MCF 10A (cell line): ENCODE results near the gene SIM2. TPM values are rescaled to one million over a fixed set of nuclear protein-coding genes. Genes with fewer than 3 reads are reported as not detected.

Source experiments
- BruUV-seq: library from RNA; stranded (reverse); fragments of 400-500 nt; replicated peaks from 2 replicates; lab custom pipeline; 2021; lab: Mats Ljungman, UMichigan
- CTCF ChIA-PET: fragments of 300-600 bp; sonication (Branson Sonifier 250); formaldehyde crosslinking; extraction: SDS; loops from one replicate; lab custom pipeline; 2021; ENCODE audit warnings: antibody characterized with exemption, inconsistent platforms; lab: Yijun Ruan, JAX
- POLR2A ChIA-PET: fragments of 300-600, 350-650 bp; sonication (Branson Sonifier 250); formaldehyde crosslinking; extraction: SDS; loops from one replicate; lab custom pipeline; 2020; ENCODE audit warnings: antibody characterized with exemption, inconsistent platforms; lab: Yijun Ruan, JAX
- DNase-seq: peaks from one replicate; pipeline ENCODE4 v3.0.0-alpha.2; 2018; ENCODE audit not compliant: unreplicated experiment
- H3K27ac Mint-ChIP-seq: one replicate; pipeline ENCODE4 v1.8.0; 2022; ENCODE audit warnings: mild to moderate bottlenecking, low read depth, mixed read lengths; ENCODE audit not compliant: unreplicated experiment
- H3K27me3 Mint-ChIP-seq: one replicate; pipeline ENCODE4 v1.8.0; 2022; ENCODE audit warnings: mixed read lengths; ENCODE audit not compliant: insufficient read depth, unreplicated experiment
- H3K36me3 Mint-ChIP-seq: one replicate; pipeline ENCODE4 v1.8.0; 2022; ENCODE audit warnings: mild to moderate bottlenecking, moderate library complexity, mixed read lengths; ENCODE audit not compliant: insufficient read depth, unreplicated experiment
- H3K4me1 Mint-ChIP-seq: one replicate; pipeline ENCODE4 v1.8.0; 2022; ENCODE audit warnings: mixed read lengths; ENCODE audit not compliant: insufficient read depth, unreplicated experiment
- H3K4me3 Mint-ChIP-seq: one replicate; pipeline ENCODE4 v1.8.0; 2022; ENCODE audit warnings: mild to moderate bottlenecking, moderate library complexity, mixed read lengths; ENCODE audit not compliant: unreplicated experiment
- H3K9me3 Mint-ChIP-seq: one replicate; pipeline ENCODE4 v1.8.0; 2022; ENCODE audit warnings: mixed read lengths; ENCODE audit not compliant: unreplicated experiment
- CTCF ChIP-seq: fragments of 200-600 bp; IDR thresholded peaks from one replicate; pipeline ENCODE4 v1.8.0; 2022; ENCODE audit warnings: antibody characterized with exemption, mild to moderate bottlenecking; ENCODE audit not compliant: unreplicated experiment
- intact Hi-C: fragments of 100-400 bp; cut with micrococcal nuclease; formaldehyde crosslinking; loops from 2 replicates; pipeline ENCODE4 v1.14.1; 2022
- total RNA-seq: library from RNA; stranded (reverse); gene quantifications from 2 replicates; pipeline ENCODE4 v1.2.3, GENCODE V29; 2022

SIM2 gene
- total RNA-seq, 1 experiment from 2014 or later = 14.4 TPM

DNA sequence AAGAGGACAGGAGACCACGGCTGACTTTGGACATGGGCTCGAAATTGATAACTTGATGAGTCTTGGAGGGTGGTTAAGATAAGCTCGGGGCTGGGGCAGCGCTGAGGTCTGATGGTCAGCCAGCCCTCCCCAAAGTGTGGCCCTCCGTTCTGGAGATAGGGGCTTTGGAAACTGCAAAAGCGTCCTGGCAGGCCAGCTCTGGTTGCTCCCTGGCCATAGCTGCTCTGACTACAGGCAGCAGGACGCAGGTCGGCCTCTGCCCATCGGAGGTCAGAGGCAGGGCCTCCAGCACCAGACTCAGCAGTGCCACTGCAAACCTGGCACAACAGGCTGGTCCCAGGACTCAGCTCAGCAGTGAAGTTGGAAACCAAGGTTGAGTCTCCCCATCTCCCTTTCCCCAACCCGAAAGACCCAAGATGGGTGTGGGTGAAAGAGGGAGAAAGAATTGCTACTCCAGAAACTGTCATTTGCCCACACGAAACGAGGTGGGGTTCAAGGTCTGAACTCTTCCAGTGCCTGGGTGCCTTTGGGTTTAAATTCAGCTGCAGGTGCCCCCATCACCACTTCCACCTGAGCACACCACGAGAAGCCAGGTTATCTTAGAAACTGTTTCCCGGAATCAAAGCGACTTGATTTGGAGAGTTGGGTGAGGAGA, 4.8 kb downstream of the SIM2 start:
- CTCF ChIA-PET = no interaction called here
- Mint-ChIP-seq H3K27ac (no peak overlapping the region), H3K9me3 (no peaks in the 10 kb centered on the region), H3K4me1 (peaks cover 13% of the 10 kb centered on the region), H3K27me3 (no peaks in the 10 kb centered on the region), H3K36me3 (no peaks in the 10 kb centered on the region), H3K4me3 (no peak overlapping the region)
- no peak for DNase-seq
- intact Hi-C loops = loop anchor here (5.0 kb wide), 1 partner anchor 209 kb away; no protein-coding TSS in a partner anchor
- POLR2A ChIA-PET = interaction anchor here (0.7 kb wide), 1 partner anchor 13 kb away, joined by 5 read pairs; no protein-coding TSS in a partner anchor
- TF ChIP-seq CTCF = no peak
- BruUV-seq = no TSS peak

- CTCF ChIA-PET = interaction anchor here (0.7 kb wide), 1 partner anchor 73 kb away, joined by 4 read pairs; no protein-coding TSS in a partner anchor
- BruUV-seq = no TSS peak
- Mint-ChIP-seq H3K27ac (no peak overlapping the region), H3K4me3 (no peak overlapping the region), H3K36me3 (no peaks in the 10 kb centered on the region), H3K9me3 (no peaks in the 10 kb centered on the region), H3K4me1 (peaks cover 13% of the 10 kb centered on the region), H3K27me3 (no peaks in the 10 kb centered on the region)
- TF ChIP-seq CTCF = no peak
- no peak for DNase-seq
- POLR2A ChIA-PET = interaction anchor here (0.7 kb wide), 1 partner anchor 12 kb away, joined by 5 read pairs; no protein-coding TSS in a partner anchor
- intact Hi-C loops = loop anchor here (5.0 kb wide), 1 partner anchor 208 kb away; no protein-coding TSS in a partner anchor
Observed at GRCh38 chr21:36704281-36704957, 5.5 kb downstream of the SIM2 start.

DNA sequence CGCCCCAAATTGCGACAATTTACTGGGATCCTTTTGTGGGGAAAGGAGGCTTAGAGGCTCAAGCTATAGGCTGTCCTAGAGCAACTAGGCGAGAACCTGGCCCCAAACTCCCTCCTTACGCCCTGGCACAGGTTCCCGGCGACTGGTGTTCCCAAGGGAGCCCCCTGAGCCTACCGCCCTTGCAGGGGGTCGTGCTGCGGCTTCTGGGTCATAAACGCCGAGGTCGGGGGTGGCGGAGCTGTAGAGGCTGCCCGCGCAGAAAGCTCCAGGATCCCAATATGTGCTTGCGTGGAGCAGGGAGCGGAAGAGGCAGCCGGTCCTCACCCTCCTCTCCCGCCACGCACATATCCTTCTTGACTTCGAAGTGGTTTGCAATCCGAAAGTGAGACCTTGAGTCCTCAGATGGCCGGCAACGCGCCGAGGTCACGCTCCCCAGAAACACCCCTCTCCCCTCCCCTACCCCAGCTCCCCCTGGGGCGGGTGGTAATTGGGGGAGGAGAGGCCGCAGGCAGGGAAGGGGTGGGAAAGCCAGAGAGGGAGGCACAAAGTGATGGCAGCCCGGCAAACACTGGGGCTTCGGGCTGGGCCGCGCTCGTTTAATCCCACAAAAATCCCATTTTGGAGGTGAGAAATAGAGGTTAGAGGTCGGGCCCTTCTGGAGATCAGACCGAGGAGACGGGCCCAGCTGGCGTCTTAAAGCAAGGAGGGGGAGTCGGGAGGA, 6.2 kb downstream of the SIM2 start:
- Mint-ChIP-seq H3K4me3 (no peak overlapping the region), H3K36me3 (no peaks in the 10 kb centered on the region), H3K4me1 (peaks cover 12% of the 10 kb centered on the region), H3K27ac (no peak overlapping the region), H3K27me3 (no peaks in the 10 kb centered on the region), H3K9me3 (no peaks in the 10 kb centered on the region)
- BruUV-seq = no TSS peak
- intact Hi-C loops = loop anchor here (5.0 kb wide), 1 partner anchor 207 kb away; no protein-coding TSS in a partner anchor
- POLR2A ChIA-PET = no interaction called here
- CTCF ChIA-PET = interaction anchor here (0.7 kb wide), 1 partner anchor 74 kb away, joined by 4 read pairs; no protein-coding TSS in a partner anchor
- no peak for DNase-seq
- no peak for TF ChIP-seq CTCF
